ENCODE measurements around the gene TMEM120B.
"Not testable (repeated sequence)": the region's sequence is repeated elsewhere in the genome, so short reads cannot be mapped to it uniquely, and the experiment has no call there.

The TMEM120B gene

DNA sequence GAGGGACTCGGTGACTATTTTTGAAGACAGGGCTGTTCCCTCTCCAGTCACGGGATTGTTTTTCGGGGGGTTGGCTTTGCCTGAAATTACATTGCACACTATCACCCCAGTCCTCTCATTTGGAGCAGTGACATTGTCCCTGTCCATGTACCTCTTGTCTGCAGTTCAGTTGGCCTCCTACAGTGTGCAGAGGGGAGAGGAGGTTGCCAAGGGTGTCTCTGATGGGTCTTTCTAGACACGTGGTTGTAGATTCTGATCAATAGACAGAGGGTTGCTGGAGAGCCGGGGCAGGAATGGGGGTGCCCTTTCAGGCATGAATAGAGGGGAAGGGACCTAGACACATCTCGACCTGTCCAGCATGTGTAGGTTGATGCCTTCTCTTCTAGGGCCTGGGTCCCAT is 1.2 kb downstream of the TMEM120B start:
- Histone ChIP-seq H3K9ac (ENCODE audit: low read depth, low read length, poor library complexity, severe bottlenecking) (peak overlapping the region; percentile 79), H3K4me3 (ENCODE audit: low read length, poor library complexity, severe bottlenecking) (peak overlapping the region; percentile 78), H3K27me3 (ENCODE audit: insufficient read depth, low read length, poor library complexity, severe bottlenecking) (no peaks in the 10 kb centered on the region), H2AFZ (ENCODE audit: low read length) (no peak overlapping the region), H3K9me2 (replicated peaks; ENCODE audit: low read depth, low read length) (no peaks in the 10 kb centered on the region), H3K36me3 (ENCODE audit: insufficient read depth, low read length) (no peaks in the 10 kb centered on the region), H3K79me2 (ENCODE audit: insufficient read depth, low read length) (peaks cover 27% of the 10 kb centered on the region), H3F3A (ENCODE audit: low read depth) (no peaks in the 10 kb centered on the region), H3K4me1 (ENCODE audit: insufficient read depth, low read length, poor library complexity, severe bottlenecking) (peaks cover 31% of the 10 kb centered on the region), H4K20me1 (ENCODE audit: insufficient read depth, low read length, poor library complexity, severe bottlenecking) (no peaks in the 10 kb centered on the region), H3K9me3 (ENCODE audit: insufficient read depth, low read depth, low read length) (no peaks in the 10 kb centered on the region), H3K4me2 (ENCODE audit: low read depth, low read length, poor library complexity, severe bottlenecking) (peak overlapping the region; percentile 83)
- TF ChIP-seq, protein P1, sequence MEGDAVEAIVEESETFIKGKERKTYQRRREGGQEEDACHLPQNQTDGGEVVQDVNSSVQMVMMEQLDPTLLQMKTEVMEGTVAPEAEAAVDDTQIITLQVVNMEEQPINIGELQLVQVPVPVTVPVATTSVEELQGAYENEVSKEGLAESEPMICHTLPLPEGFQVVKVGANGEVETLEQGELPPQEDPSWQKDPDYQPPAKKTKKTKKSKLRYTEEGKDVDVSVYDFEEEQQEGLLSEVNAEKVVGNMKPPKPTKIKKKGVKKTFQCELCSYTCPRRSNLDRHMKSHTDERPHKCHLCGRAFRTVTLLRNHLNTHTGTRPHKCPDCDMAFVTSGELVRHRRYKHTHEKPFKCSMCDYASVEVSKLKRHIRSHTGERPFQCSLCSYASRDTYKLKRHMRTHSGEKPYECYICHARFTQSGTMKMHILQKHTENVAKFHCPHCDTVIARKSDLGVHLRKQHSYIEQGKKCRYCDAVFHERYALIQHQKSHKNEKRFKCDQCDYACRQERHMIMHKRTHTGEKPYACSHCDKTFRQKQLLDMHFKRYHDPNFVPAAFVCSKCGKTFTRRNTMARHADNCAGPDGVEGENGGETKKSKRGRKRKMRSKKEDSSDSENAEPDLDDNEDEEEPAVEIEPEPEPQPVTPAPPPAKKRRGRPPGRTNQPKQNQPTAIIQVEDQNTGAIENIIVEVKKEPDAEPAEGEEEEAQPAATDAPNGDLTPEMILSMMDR (conservative IDR thresholded peaks at IDR 0.05; ENCODE audit: low read length) = no peak
- TF ChIP-seq EZH2phosphoT487 (IDR thresholded peaks at IDR 0.05; ENCODE audit: borderline replicate concordance) = no peak

DNA sequence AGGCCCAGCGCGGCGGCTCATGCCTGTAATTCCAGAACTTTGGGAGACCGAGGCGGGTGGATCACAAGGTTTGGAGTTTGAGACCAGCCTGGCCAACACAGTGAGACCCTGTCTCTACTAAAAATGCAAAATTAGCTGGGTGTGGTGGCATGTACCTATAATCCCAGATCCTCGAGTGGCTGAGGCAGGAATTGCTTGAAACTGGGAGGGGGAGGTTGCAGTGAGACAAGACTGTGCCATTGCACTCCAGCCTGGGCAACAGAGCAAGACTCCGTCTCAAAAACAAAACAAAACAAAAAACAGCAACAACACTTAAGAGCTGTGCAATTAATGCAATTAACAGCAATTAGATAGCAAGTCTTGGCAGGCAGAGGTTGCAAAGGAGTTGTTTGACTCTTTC is 2.5 kb downstream of the TMEM120B start:
- Histone ChIP-seq H3K79me2 (ENCODE audit: insufficient read depth, low read length) (peaks cover 27% of the 10 kb centered on the region), H3K4me1 (ENCODE audit: insufficient read depth, low read length, poor library complexity, severe bottlenecking) (peaks cover 31% of the 10 kb centered on the region), H3K4me2 (ENCODE audit: low read depth, low read length, poor library complexity, severe bottlenecking) (peak overlapping the region; percentile 51)
- H3F3A ChIP-seq (ENCODE audit: low read depth); H2AFZ ChIP-seq (ENCODE audit: low read length); H3K4me3 ChIP-seq (ENCODE audit: low read length, poor library complexity, severe bottlenecking); H3K36me3 ChIP-seq (ENCODE audit: insufficient read depth, low read length); H3K9ac ChIP-seq (ENCODE audit: low read depth, low read length, poor library complexity, severe bottlenecking); H3K27me3 ChIP-seq (ENCODE audit: insufficient read depth, low read length, poor library complexity, severe bottlenecking); H4K20me1 ChIP-seq (ENCODE audit: insufficient read depth, low read length, poor library complexity, severe bottlenecking); H3K9me2 ChIP-seq (replicated peaks; ENCODE audit: low read depth, low read length); H3K9me3 ChIP-seq (ENCODE audit: insufficient read depth, low read depth, low read length): not testable (repeated sequence)

DNA sequence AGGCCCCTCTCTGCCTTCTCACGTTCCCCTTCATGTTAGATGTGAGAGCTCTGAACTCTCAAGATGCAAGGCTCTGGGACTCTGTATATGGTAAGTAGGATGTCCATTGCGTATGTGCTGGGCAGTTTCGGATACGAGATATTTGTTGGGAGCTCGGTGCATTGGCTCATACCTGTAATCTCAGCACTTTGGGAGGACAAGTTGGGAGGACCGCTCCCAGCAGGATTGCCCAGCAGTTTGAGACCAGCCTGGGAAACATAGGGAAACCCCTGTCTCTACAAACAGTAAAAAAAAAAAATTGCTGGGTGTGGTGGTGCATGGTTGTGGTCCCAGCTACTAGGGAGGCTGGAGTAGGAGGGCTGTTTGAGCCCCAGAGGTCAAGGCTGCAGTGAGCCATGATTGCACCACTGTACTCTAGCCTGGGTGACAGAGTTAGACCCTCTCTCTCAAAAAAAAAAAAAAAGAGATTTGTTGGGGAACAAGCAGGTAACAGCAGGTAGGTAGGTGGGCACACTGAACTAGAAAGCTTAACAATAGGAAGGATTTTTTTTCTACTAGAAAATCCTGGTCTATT is 3.4 kb downstream of the TMEM120B start:
- Histone ChIP-seq H3K36me3 (ENCODE audit: insufficient read depth, low read length) (no peaks in the 10 kb centered on the region), H3F3A (ENCODE audit: low read depth) (no peaks in the 10 kb centered on the region), H3K9me2 (replicated peaks; ENCODE audit: low read depth, low read length) (no peaks in the 10 kb centered on the region), H3K79me2 (ENCODE audit: insufficient read depth, low read length) (peaks cover 27% of the 10 kb centered on the region), H3K4me1 (ENCODE audit: insufficient read depth, low read length, poor library complexity, severe bottlenecking) (peaks cover 31% of the 10 kb centered on the region), H3K27me3 (ENCODE audit: insufficient read depth, low read length, poor library complexity, severe bottlenecking) (no peaks in the 10 kb centered on the region), H3K4me3 (ENCODE audit: low read length, poor library complexity, severe bottlenecking) (no peak overlapping the region), H3K9ac (ENCODE audit: low read depth, low read length, poor library complexity, severe bottlenecking) (no peak overlapping the region), H2AFZ (ENCODE audit: low read length) (no peak overlapping the region), H3K9me3 (ENCODE audit: insufficient read depth, low read depth, low read length) (no peaks in the 10 kb centered on the region), H4K20me1 (ENCODE audit: insufficient read depth, low read length, poor library complexity, severe bottlenecking) (no peaks in the 10 kb centered on the region), H3K4me2 (ENCODE audit: low read depth, low read length, poor library complexity, severe bottlenecking) (peak overlapping the region; percentile 51)
- TF ChIP-seq, protein P1 (conservative IDR thresholded peaks at IDR 0.05; ENCODE audit: low read length) = no peak
- TF ChIP-seq EZH2phosphoT487 (IDR thresholded peaks at IDR 0.05; ENCODE audit: borderline replicate concordance) = no peak

DNA sequence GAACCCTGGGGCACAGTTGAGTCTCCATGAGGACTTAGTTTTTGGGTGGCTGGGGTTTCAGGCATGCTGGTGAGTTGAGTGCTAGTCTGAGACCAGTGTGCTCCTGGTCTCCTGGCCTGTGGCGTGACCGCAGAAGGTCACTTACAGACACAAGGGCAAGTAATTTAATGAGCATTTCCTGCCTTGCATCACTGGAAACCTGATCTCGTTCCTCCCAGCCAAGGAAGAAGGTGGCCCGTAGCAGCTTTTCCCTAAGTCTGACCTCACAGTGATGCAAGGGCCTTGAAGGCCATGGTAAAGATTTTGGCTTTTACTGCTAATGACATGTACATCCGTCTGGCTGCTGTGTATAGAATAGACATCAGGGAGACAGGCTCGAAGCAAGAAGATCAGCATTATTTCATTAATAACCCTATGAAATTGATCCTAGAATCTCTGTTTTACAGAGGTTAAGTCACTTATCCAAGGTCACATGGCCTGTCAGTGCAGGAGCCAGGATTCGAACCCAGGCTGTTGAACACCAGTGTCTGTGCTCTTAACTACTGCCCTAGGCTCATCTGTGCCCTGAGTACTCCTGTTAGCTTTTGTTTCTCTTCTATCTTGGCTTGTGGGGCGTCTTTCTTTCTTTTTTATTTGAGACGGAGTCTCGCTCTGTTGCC is 4.6 kb downstream of the TMEM120B start:
- Histone ChIP-seq H3F3A (ENCODE audit: low read depth) (no peaks in the 10 kb centered on the region), H3K4me2 (ENCODE audit: low read depth, low read length, poor library complexity, severe bottlenecking) (peak overlapping the region; percentile 51), H3K4me3 (ENCODE audit: low read length, poor library complexity, severe bottlenecking) (peak overlapping the region; percentile 17), H3K9ac (ENCODE audit: low read depth, low read length, poor library complexity, severe bottlenecking) (no peak overlapping the region), H2AFZ (ENCODE audit: low read length) (no peak overlapping the region), H3K36me3 (ENCODE audit: insufficient read depth, low read length) (no peaks in the 10 kb centered on the region), H3K27me3 (ENCODE audit: insufficient read depth, low read length, poor library complexity, severe bottlenecking) (no peaks in the 10 kb centered on the region), H3K9me3 (ENCODE audit: insufficient read depth, low read depth, low read length) (no peaks in the 10 kb centered on the region), H3K9me2 (replicated peaks; ENCODE audit: low read depth, low read length) (no peaks in the 10 kb centered on the region), H3K4me1 (ENCODE audit: insufficient read depth, low read length, poor library complexity, severe bottlenecking) (peaks cover 27% of the 10 kb centered on the region), H3K79me2 (ENCODE audit: insufficient read depth, low read length) (peaks cover 27% of the 10 kb centered on the region), H4K20me1 (ENCODE audit: insufficient read depth, low read length, poor library complexity, severe bottlenecking) (no peaks in the 10 kb centered on the region)
- TF ChIP-seq, protein P1 (conservative IDR thresholded peaks at IDR 0.05; ENCODE audit: low read length) = no peak
- TF ChIP-seq EZH2phosphoT487 (IDR thresholded peaks at IDR 0.05; ENCODE audit: borderline replicate concordance) = no peak
